Muscle of leg (tissue), 9 donors: ENCODE data around the gene RNF25. TPM values are rescaled to one million over a fixed set of nuclear protein-coding genes. Genes with fewer than 3 reads are reported as not detected.

Experiments
- polyA plus RNA-seq, 8 donors: library from polyadenylated mRNA; unstranded; fragments of 120-200 nt; gene quantifications; one replicate each; pipeline versions ENCODE4 v1.2.1 to v1.2.3, GENCODE V29; 2013; ENCODE audit warnings: inconsistent platforms in 1 of 8, low replicate concordance in 1 of 8; ENCODE audit not compliant: insufficient read length in 8 of 8, insufficient read depth in 1 of 8
- total RNA-seq: library from RNA; stranded (reverse); fragments of 120-200 nt; gene quantifications from one replicate; pipeline ENCODE4 v1.2.4, GENCODE V29; 2013

Gene RNF25
- total and polyA plus RNA-seq, 9 donors, result 20.2 to 32.6 (median 27.8) TPM

Other genes with a start within 250 kb of the RNF25 start
- gene USP37, start 103.7 kb downstream of the RNF25 start, total RNA-seq, result 11.0 TPM
- gene USP37, start 103.7 kb downstream of the RNF25 start, polyA plus RNA-seq, result 10 to 100 TPM in 1 of 8 donors, 1 to 10 TPM in 7; 4.8 to 10.7 (median 9.0) TPM
- 35.4 TPM for gene CNOT9, start 103.2 kb downstream of the RNF25 start, total RNA-seq
- gene CNOT9, start 103.2 kb downstream of the RNF25 start, polyA plus RNA-seq, result 10 to 100 TPM; 31.2 to 42.3 (median 36.1) TPM
- gene PLCD4, start 64.1 kb downstream of the RNF25 start, total RNA-seq, result 41.8 TPM
- gene PLCD4, start 64.1 kb downstream of the RNF25 start, polyA plus RNA-seq, result 10 to 100 TPM; 26.8 to 58.5 (median 45.9) TPM
- 7.0 TPM for gene ZNF142, start 12.4 kb downstream of the RNF25 start, total RNA-seq
- 10 to 100 TPM; 10.3 to 17.8 (median 12.4) TPM for gene ZNF142, start 12.4 kb downstream of the RNF25 start, polyA plus RNA-seq
- gene BCS1L, start 12.3 kb downstream of the RNF25 start, total RNA-seq, result 33.8 TPM
- 10 to 100 TPM; 33.6 to 43.4 (median 37.8) TPM for gene BCS1L, start 12.3 kb downstream of the RNF25 start, polyA plus RNA-seq
- gene STK36, start 84 bp upstream of the RNF25 start, total RNA-seq, result 18.8 TPM
- gene STK36, start 84 bp upstream of the RNF25 start, polyA plus RNA-seq, result 10 to 100 TPM; 21.5 to 32.3 (median 27.1) TPM
- gene TTLL4, start 38.8 kb upstream of the RNF25 start, total RNA-seq, result 9.7 TPM
- 10 to 100 TPM; 19.5 to 25.5 (median 21.1) TPM for gene TTLL4, start 38.8 kb upstream of the RNF25 start, polyA plus RNA-seq
- gene CYP27A1, start 110.1 kb upstream of the RNF25 start, total RNA-seq, result 18.4 TPM
- 10 to 100 TPM; 11.8 to 26.8 (median 19.7) TPM for gene CYP27A1, start 110.1 kb upstream of the RNF25 start, polyA plus RNA-seq
- 19.3 TPM for gene PRKAG3, start 159.8 kb upstream of the RNF25 start, total RNA-seq
- gene PRKAG3, start 159.8 kb upstream of the RNF25 start, polyA plus RNA-seq, result 10 to 100 TPM in 7 of 8 donors, 1 to 10 TPM in 1; 9.9 to 22.6 (median 19.0) TPM
- 0.09 TPM for gene WNT6, start 187.8 kb upstream of the RNF25 start, total RNA-seq
- 1 to 10 TPM in 1 of 8 donors, under 1 TPM in 5, not detected in 2; 0.11 to 2.8 (median 0.13) TPM for gene WNT6, start 187.8 kb upstream of the RNF25 start, polyA plus RNA-seq
- gene WNT10A, start 208.8 kb upstream of the RNF25 start, total RNA-seq, result 0.04 TPM
- gene WNT10A, start 208.8 kb upstream of the RNF25 start, polyA plus RNA-seq, result 1 to 10 TPM in 1 of 8 donors, under 1 TPM in 2, not detected in 5; 0.06 to 1.7 (median 0.07) TPM